Activated CD8-positive, alpha-beta memory T cell treated with anti-CD3 and anti-CD28 coated beads for 36 hours (primary cell): ENCODE data around the gene CTAG1A. TPM values are rescaled to one million over a fixed set of nuclear protein-coding genes. Genes with fewer than 3 reads are reported as not detected.
"Not testable (repeated sequence)": the region's sequence is repeated elsewhere in the genome, so short reads cannot be mapped to it uniquely, and the experiment has no call there.

Source experiments
- CTCF ChIA-PET: fragments of 350-600 bp; sonication (Branson Sonifier 250); formaldehyde crosslinking; loops from one replicate; lab custom pipeline; 2021; ENCODE audit warnings: antibody characterized with exemption; lab: Charles Lee
- POLR2A ChIA-PET: fragments of 350-600 bp; sonication (Branson Sonifier 250); formaldehyde crosslinking; loops from one replicate; lab custom pipeline; 2021; ENCODE audit warnings: antibody characterized with exemption; lab: Charles Lee
- total RNA-seq, 2 experiments: library from RNA; stranded (reverse); gene quantifications; one replicate each; pipeline ENCODE4 v1.2.3, GENCODE V29; 2021

The CTAG1A gene
- total RNA-seq, 2 experiments from 2014 or later: not detected

GRCh38 chrX:154603438-154604430 is 18.8 kb downstream of the CTAG1A start:
- POLR2A ChIA-PET: no interaction called here
- CTCF ChIA-PET: no interaction called here

DNA sequence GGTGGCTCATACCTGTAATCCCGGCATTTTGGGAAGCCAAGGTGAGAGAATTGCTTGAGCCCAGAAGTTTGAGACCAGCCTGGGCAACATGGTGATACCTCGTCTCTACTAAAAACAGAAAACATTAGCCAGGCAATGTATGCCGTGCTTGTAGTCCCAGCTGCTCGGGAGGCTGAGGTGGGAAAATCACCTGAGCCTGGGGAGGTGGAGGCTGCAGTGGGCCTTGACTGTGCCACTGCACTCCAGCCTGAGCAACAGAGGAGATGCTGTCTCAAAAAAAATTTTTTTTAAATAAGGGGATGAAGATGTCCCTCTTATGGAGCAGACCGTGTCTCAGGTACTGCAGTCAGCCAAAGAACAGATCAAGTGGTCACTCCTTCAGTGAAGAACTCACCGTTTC is 20.6 kb downstream of the CTAG1A start:
- ChIA-PET POLR2A (no interaction called here), CTCF (no interaction called here)

- POLR2A ChIA-PET: no interaction called here
- CTCF ChIA-PET: no interaction called here
Measured at GRCh38 chrX:154607370-154607769, 22.4 kb downstream of the CTAG1A start.

DNA sequence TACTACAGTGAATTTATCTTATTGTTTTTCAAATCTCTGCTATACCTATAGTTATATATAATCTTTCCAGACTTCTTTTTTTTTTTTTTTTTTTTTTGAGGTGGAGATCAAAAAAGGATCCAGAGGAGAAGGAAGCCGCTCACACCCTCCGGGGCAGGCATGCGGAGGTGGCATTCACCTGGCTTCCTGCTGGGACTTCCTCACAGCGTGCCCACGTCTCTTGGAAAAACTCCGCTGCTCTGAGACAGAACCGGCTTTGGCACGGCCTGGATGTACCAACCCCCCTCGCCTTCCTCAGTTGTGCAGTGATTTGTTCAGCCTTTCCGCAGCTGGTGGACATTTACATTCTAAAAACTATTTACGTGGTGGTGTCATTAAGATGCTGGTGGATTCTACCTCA is 23.0 kb downstream of the CTAG1A start:
- POLR2A ChIA-PET, CTCF ChIA-PET: not testable (repeated sequence)

- CTCF ChIA-PET, POLR2A ChIA-PET: not testable (repeated sequence)
Measured at GRCh38 chrX:154608823-154609222, 23.9 kb downstream of the CTAG1A start.

DNA sequence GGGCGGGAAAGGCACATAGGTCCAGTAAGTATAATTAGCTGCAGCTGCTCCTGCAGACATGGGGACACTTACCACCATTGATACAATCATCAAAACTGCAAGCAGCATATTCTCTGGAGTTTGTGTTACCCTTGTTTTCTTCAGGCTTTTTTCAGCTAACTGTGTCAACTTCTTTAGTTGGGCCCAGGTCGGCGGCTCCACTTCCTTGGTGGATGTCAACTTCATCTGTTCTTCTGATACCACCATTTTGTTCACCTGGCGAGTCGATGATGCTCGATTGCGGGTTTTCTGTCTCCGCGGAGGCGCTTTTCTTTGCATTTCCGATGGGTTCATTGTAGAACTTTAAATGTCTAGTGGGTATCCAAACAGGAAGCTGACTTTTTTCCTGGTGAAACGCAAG is 26.2 kb downstream of the CTAG1A start:
- CTCF ChIA-PET, POLR2A ChIA-PET: not testable (repeated sequence)

DNA sequence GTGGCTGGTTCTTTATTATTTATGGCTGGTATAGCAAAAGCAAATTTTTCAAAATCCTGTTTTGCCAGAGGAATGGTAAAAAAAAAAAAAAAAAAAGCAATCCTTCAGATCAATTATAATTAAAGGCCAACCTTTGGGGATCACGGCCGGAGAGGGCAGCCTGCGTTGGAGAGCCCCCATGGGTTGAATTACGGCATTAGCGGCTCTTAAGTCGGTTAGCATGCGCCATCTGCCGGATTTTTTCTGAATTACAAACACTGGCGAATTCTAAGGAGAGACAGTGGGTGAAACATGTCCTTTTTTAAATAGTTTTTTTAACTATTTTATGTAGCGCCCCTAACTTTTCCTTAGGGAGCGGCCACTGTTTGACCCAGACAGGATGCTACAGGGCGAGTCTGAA is 28.7 kb downstream of the CTAG1A start:
- CTCF ChIA-PET, POLR2A ChIA-PET: not testable (repeated sequence)

DNA sequence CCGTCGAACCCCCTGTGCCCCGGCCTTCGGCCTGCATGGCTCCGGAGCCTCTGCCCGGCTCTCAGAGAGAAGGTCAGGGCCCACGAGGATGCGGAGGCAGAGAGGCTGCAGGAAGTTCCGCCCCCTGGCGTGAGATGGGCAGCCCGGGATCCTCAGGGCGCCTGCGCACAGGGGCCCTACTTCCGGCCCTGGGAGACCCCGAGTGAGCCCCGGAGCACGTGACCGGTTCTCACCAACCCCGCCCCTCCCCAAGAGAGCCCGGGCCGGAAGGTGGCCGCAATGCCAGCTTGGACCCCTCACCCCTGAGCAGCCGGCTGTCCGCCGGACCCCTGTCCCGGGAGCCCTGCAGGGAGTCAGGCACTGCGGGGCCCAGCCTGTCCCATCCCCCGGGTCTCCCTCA is 34.2 kb downstream of the CTAG1A start, which contains the start of gene CTAG1B:
TSS of gene CTAG1B (minus strand) at position 101 of the 400 bp plus-strand sequence. CDS start at position 37, 64 bp downstream.
- CTCF ChIA-PET, POLR2A ChIA-PET: not testable (repeated sequence)

GRCh38 chrX:154620767-154621414 is 36.0 kb downstream of the CTAG1A start:
- CTCF ChIA-PET, POLR2A ChIA-PET: not testable (repeated sequence)

DNA sequence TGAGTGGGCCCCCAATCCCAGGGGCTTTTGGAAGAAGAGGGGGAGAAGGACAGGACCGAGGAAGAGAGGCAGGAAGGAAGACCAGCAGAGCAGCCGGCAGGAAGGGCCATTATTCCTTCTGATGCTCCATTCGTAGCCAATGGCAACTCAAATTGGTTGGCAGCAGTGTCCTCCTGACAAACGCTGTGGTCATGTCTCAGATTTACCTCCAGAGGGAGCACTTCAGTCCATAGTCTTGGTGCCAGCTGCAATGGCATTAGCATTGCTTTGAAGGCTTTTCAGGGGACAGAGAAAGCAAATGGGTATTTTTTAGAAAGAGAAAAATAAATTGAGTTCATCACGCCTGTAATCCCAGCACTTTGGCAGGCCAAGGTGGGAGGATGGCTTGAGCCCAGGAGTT is 44.0 kb downstream of the CTAG1A start:
- CTCF ChIA-PET, POLR2A ChIA-PET: not testable (repeated sequence)

DNA sequence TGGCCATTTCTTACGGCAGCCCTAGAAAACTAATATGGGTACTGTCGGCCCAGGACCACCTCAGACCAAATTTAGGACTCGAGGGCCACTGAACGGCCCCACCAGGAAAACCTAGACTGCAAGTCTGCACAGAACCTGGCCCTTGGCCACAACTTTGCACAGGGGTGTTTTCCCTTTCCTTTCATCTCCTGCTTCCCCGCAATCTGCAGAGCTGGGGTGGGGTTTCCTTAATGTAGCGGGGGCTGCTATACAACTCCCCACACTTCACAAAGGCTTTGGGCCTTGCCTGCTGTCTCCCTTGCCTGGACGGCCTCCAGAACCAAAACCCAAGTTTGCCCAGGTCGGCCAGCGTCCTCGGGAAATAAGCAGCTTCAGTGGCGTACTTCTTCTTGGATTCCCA is 46.0 kb downstream of the CTAG1A start:
- POLR2A ChIA-PET, CTCF ChIA-PET: not testable (repeated sequence)

DNA sequence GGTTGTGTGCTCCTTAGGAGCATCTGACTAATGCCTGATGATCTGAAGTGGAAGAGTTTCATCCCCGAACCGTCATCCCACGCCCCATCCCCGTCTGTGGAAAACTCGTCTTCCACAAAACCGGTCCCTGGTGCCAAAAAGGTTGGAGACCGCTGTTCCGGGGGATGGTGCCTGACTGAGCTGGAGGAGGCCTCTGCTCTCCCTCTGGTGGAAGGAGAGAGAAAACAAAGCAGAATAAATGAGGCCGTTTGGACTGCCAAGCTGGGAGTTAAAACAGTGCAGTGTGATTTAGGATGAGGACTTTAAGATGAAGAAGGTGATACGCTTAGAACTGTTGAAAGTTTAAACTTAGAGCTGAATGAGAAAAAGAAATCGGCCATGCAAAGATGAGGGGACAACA is 48.7 kb downstream of the CTAG1A start:
- POLR2A ChIA-PET, CTCF ChIA-PET: not testable (repeated sequence)

Other genes with a start within 250 kb of the CTAG1A start
- 1,000 to 10,000 TPM; 1,044 to 1,051 TPM for gene FLNA, start 210.5 kb upstream of the CTAG1A start, total RNA-seq
- 100 to 1,000 TPM; 108 to 109 TPM for gene EMD, start 205.8 kb upstream of the CTAG1A start, total RNA-seq
- gene RPL10, start 186.8 kb upstream of the CTAG1A start, total RNA-seq: 1,000 to 10,000 TPM; 2,936 to 3,024 TPM
- gene DNASE1L1, start 175.9 kb upstream of the CTAG1A start, total RNA-seq: 10 to 100 TPM; 10.8 to 11.8 TPM
- 10 to 100 TPM; 48.4 to 49.9 TPM for gene TAFAZZIN, start 173.6 kb upstream of the CTAG1A start, total RNA-seq
- gene ATP6AP1, start 156.5 kb upstream of the CTAG1A start, total RNA-seq: 10 to 100 TPM; 38.5 to 39.6 TPM
- 10 to 100 TPM; 87.0 to 97.3 TPM for gene GDI1, start 148.0 kb upstream of the CTAG1A start, total RNA-seq
- gene FAM50A, start 141.0 kb upstream of the CTAG1A start, total RNA-seq: 10 to 100 TPM; 73.2 to 78.2 TPM
- 10 to 100 TPM; 32.8 to 38.4 TPM for gene PLXNA3, start 126.9 kb upstream of the CTAG1A start, total RNA-seq
- gene LAGE3, start 105.9 kb upstream of the CTAG1A start, total RNA-seq: 10 to 100 TPM; 64.7 to 64.9 TPM
- 10 to 100 TPM; 66.4 to 68.6 TPM for gene UBL4A, start 98.5 kb upstream of the CTAG1A start, total RNA-seq
- 10 to 100 TPM; 34.3 to 37.2 TPM for gene SLC10A3, start 94.5 kb upstream of the CTAG1A start, total RNA-seq
- 10 to 100 TPM; 30.5 to 32.5 TPM for gene FAM3A, start 68.9 kb upstream of the CTAG1A start, total RNA-seq
- 100 to 1,000 TPM; 110 to 121 TPM for gene G6PD, start 38.3 kb upstream of the CTAG1A start, total RNA-seq
- gene IKBKG, start 37.5 kb upstream of the CTAG1A start, total RNA-seq: 10 to 100 TPM; 32.1 to 33.5 TPM
- gene CTAG1B, start 34.1 kb downstream of the CTAG1A start, total RNA-seq: not detected
- 10 to 100 TPM; 46.5 to 48.2 TPM for gene CTAG2, start 68.4 kb downstream of the CTAG1A start, total RNA-seq
- 1 to 10 TPM; 5.6 to 6.0 TPM for gene GAB3, start 165.9 kb downstream of the CTAG1A start, total RNA-seq
- gene DKC1, start 177.7 kb downstream of the CTAG1A start, total RNA-seq: 100 to 1,000 TPM; 202 to 203 TPM
- 10 to 100 TPM; 15.1 to 15.5 TPM for gene MPP1, start 220.4 kb downstream of the CTAG1A start, total RNA-seq
- not detected for gene SMIM9, start 249.5 kb downstream of the CTAG1A start, total RNA-seq